IPS DF 19.7 (cell line): ENCODE results near the gene MAN1A2.

ENCODE experiments used
- DNase-seq: peaks from one replicate; pipeline ENCODE4 v3.0.0-alpha.2; 2013; ENCODE audit warnings: low read depth, low spot score

MAN1A2 gene

DNA sequence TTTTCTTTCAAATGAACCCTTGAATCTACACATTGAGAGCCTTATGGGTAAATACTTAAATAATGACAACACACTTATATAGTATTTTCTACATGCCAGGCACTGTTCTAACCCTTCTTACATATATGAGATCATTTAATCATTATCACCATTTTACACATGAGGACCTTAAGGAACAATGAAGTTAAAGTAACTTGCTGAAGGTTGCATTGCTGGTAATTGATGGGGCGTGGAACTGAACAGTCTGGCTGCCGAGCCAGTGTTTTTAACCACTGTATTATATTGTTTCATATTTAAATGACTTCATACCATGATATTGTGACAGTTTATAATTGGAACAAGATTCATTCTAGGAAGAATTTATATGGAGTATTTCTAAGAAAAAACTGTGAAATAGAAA, 126.7 kb downstream of the MAN1A2 start:
- no peak for DNase-seq

DNA sequence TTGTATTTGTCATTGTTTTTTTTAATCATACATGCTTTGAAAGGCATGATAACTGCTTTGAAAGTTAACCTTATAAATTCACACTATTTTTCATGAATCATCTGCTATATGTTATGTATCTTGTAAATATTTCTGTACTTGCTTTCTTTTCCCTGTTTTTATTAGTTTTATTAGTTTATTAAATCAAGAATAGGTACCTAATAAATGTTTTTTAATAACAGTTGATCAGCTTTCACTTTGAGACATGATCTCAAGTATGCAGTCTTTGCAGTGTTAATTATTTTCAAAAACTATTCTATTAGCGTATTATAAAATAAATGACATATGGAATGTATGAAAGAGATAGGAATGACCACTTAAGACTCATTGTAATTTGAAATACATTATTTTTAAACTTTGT, 127.8 kb downstream of the MAN1A2 start:
- DNase-seq, result no peak

DNA sequence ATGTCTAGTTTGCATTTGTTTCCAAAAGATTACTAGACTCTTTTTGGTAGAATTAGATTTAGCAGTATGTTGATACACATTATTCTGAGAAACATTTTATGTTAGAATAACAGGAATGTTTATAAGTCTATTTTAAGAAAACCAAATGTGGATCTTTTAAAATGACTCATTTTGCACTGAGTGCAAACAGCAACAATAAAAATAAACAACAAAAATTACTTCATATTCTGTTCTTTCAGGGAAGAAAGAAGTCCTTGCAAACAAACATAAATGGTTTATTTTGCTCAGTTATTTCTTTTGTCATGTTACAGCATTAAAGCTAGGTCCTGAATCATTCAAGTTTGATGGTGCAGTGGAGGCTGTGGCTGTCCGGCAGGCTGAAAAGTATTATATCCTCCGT, 131.8 kb downstream of the MAN1A2 start:
- DNase-seq, result no peak

DNA sequence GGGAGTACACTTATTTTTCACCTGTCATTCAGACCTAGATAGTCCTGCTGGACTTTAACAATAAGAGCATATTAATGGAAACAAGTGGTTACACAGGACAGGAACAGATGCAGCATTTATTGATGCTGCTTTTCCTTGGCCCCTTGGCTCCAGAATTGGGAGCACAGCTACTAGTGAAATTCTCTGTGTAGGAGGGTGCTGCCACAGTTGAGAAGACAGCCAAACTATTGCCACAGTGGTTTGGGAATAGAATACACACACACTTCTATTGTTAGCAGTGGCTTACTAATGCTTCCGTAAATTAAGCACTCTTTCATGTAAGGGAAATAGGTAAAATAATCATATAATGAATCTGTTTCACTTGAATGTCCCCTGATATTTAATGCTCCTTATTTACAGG, 133.3 kb downstream of the MAN1A2 start:
- no peak for DNase-seq

DNA sequence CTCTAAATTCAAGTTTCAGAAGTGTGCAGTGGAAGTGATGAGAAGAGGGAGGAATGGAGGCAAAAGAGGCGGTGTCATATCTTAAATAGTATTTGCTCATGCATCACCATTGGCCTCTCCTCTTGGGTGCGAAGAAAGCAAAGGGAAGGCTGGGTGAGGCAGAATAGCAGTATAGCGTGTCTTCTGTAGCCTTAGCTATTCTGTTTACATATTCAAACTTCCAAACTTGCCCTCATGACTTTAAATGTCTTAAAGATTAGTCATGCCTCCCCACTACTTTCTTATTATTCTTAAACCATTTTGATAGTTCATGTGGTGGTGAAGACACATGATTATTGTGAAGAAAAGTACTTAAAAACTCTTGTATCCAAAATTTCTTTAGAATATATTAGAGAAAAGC, 134.0 kb downstream of the MAN1A2 start:
- no peak for DNase-seq

DNA sequence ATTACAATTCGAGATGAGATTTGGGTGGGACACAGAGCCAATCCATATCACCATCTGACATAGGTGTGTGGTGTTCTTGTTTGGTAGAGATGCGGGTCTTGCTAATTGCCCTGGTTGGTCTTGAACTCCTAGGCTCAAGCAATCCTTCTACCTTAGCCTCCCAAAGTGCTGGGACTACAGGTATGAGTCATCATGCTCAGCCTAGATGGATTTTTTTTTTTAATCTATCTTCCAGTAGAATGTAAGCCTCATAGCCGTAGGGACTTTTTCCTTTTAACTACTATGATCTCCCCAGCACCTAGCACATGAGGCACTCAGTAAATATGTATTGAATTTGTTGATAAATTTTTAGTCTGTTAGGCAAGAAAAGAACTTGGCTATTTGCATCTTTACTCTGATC, 144.0 kb downstream of the MAN1A2 start:
- no peak for DNase-seq

DNA sequence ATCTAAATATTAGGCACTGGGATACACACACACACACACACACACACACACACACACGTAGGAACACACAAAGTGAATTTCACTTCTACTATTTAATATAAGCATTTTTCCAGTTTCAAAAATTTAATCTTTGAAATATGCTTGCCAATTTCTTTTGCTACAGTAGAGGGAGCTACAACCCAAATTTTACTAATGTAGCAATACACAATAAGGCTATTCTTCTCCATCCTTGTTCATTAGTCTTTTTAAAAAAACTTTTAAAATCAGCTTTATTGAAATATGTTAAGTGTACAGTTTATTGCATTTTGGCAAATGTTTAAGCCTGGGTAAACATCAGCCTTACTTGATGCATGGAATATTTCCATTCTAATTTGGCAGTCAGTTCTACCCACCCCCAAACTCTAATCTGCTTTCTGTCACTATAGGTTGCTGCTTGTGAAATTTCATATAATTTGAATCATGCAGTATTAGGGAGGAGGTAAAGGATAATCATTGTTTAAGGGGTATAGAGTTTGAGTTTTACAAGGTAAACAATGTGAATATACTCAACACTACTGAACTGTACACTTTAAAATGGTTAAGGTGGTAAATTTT, 145.6 kb downstream of the MAN1A2 start:
- no peak for DNase-seq

DNA sequence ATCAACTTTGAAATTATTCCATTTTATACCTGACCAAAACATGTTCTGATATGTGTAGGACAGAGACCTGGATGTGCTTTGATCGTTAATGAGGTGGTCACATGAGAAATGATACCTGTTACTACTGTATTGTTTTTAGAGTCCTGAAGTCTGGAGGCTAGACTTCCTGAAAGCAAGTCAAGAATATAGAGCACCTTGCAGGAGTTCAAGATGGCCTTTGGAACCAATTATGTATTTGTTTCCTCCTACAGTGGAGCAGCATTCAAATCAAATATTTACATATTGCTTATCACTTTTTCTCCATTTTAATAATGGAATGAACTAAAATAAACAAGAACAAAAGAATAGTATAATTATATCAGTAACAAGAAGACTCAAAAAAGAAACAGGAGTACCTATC, 155.9 kb downstream of the MAN1A2 start:
- DNase-seq, result no peak

DNA sequence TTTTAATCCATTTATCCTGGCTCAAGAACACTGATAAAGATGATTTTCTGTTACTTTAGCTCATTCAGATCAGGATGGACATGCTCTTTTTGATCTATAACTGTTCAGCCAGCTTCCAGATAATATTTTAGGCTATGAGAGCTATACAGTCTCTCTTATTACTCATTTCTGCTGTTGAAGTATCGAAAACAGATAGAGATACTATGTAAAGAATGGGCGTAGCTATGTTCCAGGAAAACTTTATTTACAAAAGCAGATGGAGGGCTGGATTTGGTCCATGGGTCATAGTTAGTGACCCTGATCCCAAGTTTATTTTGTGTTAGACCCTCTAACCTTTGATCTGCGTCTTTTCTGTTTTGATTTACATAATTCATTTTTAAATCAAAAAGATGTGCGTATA, 159.8 kb downstream of the MAN1A2 start:
- no peak for DNase-seq

DNA sequence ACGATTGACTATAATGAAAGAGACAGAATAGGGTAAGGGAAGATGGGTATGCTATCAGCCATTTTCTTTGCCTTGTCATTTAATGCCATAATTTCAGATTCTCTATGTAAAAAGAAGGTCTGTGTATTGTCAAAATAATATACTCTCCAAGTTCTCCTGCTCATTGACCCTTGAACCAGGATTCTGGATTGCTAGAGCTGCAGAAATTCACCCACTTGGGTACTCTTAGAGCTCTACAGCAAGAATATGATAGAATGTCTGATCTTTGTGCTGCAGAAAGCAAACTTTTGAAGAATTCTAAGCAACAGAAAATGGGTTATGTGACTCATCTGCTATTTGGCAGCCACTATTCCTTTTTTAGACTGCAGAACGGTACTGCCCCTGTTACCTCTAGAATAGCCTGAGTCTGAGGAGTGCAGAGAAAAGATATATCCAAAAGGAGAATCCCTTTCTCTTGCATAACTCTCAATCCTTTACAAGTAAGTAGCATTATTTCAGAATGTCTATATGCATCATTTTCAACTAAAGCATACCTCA, 160.4 kb downstream of the MAN1A2 start:
- DNase-seq, result no peak

DNA sequence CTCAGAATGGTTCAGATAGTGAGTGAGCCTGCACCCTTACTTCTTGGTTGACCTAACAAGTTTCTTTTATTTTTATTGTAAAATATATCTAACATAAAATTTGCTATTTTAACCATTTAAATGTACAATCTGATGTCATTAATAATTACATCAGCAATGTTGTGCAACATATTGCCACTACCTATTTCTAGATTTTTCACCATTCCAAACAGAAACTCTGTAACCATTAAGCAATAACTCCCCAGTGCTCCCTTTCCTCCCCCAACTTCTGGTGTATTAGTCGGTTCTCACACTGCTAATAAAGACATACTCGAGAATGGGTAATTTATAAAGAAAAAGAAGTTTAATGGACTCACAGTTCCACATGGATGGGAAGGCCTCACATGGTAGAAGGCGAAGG, 162.4 kb downstream of the MAN1A2 start:
- no peak for DNase-seq

DNA sequence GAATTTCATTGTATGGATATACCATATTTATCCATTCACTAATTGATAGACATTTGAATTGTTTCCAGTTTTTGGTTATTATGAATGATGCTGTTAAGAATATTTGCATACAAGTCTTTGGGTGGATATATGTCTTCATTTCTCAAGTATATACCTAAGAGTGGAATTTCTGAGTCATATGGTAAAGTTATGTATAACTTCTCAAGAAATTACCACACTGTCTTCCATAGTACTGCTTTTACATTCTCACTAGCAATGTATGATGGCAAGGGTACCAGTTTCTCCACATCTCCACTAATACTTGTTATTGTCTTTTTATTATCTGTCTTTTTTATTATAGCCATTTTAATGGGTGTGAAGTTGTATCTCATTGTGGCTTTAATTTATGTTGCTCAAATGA, 164.0 kb downstream of the MAN1A2 start:
- no peak for DNase-seq

DNA sequence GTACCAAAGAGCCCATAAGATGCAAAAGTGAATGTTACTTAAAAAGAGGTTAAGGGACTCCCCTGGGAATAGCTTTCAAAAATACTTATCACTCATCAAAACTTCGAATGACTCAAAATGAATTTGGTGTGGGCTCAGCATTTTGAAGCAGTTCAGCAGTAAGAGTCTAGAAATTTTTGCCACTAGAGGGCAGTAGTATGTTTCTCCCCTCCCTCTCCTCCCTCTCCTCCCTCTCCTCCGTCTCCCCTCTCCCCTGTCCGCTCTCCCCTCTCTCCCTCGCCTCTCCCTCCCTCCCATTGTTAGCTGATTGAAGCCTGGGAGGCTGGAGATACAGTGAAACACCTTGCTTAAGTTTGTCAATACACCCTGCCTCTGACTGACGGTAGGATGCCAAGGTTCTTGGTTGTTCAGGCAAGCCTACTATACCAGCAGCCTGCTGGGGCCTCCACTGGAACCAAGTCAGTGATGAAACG, 167.8 kb downstream of the MAN1A2 start:
- DNase-seq, result peak; percentile 60

DNA sequence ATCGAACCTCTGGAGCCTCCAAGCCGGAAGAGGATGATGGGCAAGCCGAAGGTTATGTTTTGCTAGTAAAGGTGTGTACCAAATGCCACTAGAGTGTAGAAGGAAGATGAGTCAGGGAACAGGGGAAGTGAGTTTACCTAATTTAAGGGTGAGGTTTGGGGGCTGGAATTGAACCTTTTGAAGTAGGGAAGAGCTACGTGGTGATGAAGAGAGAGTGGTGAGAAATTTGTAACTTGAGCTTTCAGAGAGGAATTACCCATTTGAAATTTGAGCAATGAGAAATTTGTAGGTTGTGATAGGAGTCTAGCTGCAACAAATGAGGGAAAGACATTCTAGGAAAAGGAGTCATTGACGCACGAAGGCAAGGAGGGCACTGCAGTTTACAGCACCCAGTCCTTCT, 168.6 kb downstream of the MAN1A2 start:
- no peak for DNase-seq

DNA sequence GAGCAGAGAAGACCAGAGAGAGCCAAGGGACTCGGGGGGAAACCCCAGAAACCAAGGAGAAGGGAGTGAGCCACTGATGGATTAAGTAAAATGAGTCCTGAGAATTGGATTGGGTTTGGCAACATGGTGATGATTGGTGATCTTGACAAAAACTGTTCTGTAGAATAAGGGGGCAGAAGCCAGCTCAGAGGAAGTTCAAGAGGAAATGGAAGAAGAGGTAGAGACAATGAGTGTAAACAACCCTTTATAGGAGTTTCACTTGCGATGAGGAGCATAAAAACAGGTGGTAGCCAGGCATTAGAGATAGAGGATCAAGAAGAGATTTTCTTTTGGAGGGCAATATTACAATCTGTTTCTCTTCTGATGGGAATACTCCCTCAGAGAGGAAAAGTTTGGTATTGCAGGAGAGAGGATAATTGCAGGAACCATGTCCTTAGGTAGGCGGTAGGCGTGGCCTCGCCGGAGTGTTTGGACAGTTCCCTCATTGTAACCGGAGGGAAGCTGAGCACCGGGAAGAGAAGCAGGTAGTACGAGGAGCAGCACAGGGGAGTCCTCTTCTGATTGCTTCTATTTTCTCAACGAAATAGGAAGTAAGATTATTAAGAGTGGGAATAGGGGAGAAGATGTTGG, 170.2 kb downstream of the MAN1A2 start:
- DNase-seq, result peak; percentile 15

DNA sequence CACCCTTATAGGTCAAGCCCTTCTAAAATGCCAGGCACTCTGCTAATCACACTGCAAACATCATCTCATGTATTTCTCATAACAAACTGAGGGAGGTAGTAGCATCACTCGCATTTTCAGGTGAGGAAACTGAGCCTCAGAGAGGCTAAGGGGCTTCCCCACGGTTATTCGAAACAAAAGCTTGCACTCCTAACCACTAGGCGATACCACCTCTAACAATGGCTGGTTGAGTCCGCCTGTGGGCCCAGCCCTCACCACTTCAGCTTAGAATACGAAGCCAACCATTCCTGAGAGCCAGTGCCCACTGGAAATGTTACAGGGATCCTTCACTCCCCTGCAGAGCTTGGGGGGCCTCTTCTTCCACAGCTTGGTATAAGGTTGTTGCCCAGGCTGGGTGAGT, 173.3 kb downstream of the MAN1A2 start:
- DNase-seq, result no peak

DNA sequence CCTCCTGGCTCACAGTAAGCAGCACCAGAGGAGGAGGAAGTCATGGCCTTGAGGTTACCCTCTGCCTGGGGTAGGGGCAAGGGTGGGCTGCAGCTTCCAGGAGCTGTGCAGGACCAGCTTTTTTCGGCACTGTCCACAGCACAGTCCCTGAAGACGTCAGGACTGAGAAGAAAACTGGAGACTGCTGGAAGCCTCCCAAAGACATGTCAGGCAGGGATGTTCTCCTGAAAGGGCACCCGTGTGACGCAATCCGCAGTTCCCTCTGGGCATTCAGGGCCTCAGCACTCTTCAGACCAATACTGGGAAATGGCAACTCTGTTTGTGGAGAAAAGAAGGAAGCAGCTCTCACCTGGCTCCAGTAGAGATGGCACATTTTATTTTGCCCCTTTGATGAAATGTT, 173.8 kb downstream of the MAN1A2 start:
- DNase-seq, result no peak

DNA sequence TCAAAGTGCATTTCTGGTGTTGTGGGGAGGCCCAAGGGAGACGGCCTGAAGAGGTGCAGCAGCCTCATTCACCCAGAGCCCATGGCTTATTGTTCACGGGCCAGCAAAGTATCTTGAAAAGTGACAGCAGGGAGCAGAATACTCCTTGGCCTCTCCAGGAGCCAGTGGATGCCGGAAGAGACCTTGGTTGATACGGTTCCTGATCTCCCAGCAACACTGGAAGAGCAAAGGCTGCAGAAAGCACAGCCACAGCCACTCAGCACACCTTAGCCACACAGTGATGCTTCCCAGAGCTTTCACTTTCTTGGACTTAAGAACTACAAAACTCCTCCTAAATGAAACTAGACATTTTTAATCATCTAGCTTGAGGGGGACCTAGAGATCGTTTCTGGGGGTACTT, 174.3 kb downstream of the MAN1A2 start:
- DNase-seq, result no peak

DNA sequence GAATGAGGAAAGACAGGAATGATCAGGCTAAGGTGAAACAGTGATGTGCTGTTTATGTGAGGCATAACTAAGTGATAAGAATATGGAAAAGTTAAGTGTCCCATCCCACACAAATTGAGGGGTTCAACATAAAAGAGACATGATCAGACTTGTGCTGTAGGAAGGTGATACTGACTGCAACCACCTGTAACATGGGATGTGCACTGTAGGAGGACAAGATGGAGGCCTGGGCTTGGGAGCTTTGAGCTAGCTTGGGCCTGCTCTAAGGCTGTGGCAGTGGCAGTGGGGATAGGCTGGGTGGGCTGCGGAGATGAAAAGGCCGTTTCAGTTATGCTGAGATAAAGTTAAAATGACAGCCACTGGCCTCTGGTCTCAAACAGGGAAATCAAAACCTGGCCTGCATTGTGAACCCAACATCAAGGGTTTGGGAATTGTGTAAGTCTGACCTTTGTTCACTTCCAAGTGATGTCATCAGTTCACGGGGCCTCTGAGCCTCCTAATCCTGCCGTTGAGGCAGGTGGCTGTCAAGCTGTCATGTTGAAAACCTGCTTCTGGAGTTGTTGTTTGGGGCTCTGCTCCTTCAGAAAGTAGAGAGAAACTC, 177.4 kb downstream of the MAN1A2 start:
- no peak for DNase-seq

DNA sequence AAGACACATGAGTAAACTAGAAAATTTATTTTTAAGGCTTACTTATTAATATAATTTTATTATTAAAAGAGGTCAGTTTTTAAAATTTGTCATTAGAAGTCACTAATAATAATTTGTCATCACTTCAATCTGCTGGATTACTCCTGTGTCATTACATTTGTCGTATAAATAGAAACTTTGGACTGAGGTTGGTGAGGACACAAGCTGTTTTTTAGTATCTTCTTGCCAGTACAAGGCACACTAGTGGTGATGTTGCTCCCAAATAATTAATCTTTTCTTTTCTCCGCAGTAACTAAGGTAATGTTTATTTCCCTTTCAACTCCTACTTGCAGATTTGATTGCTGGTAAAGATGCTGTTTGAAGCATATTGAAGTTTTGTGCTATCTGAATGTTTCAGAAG, 179.2 kb downstream of the MAN1A2 start:
- no peak for DNase-seq

DNA sequence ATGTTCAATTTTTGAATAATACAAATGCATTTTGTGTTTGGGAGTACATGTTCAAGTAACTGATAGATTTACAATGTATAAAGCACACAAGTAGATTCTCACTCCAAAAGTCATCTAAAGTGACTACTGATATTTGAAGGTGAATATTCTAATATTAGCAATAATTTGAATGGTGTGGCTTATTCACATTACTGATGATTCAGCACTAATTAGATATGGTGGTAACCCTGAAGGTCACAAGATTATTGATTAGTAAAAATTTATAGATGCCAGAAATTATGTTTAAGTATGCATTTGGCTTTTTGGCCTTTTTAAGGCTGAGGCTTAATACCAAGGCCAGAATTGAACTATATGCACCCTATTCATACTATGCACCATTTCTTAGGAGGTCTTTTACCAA, 186.2 kb downstream of the MAN1A2 start:
- no peak for DNase-seq

DNA sequence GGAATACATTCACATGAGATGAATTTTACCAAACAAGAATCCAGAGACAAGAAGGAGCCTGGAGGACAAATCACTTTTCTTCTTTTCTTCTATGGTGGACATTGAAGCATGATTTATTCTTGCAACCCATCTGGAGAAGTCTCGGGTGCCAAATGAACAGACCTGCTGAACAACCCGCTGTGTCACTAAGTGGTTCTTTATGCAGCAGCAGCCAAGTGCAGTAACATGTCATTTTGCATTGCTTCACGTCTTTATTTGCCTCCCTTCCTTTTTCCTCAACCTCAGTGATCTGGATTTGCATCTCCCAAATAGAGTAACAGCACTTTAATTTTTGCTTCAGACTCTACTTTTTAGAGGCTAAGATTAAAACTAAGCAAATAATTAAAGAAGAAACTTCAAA, 188.6 kb downstream of the MAN1A2 start:
- DNase-seq, result no peak

DNA sequence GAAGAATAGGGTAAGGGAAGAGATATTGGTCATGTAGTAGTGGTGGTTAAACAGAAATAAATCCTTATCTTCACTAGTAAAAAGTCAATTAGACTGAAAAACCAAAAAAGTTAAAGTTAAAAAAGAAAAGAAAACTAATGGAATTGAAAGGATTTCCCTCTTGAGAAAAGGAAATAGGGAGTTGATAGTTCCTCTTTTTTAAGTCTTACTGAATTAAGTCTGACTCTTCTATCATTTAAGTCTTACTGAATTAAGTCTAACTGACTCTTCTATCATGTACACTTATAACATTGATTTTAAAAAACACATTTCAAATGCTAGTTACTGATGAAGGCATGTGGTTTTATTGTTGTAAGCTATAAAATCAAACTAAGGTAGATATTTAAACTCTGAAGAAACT, 189.1 kb downstream of the MAN1A2 start:
- no peak for DNase-seq
